Measurements from ENCODE around the gene RORB. TPM values are rescaled to one million over a fixed set of nuclear protein-coding genes. Genes with fewer than 3 reads are reported as not detected.

Gene RORB
- total RNA-seq, 1 donor from 2014 or later = 3.4 TPM

DNA sequence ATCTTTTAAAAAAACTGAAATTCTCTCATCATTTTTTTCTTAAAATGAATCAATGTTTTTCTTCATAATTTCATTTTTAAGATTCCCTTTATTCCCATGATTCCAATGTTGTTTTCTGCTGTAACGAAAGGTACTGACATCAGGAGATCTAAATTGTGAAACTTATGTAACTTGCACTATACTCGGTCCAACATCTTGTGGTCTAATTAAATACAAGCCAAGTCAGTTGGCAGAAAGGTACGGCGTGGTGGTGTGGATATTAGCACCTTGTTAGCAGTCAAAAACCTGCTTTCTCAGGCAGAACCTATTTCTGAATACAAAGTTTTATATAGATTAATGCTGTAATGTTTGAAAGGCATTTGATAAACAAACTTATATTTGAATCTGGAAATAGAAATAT lies 20.1 kb downstream of the RORB start:
- Histone ChIP-seq H3K27ac (no peak overlapping the region), H3K4me3 (no peak overlapping the region), H3K27me3 (ENCODE audit: low read depth) (no peaks in the 10 kb centered on the region), H3K4me1 (no peaks in the 10 kb centered on the region), H3K9me3 (no peaks in the 10 kb centered on the region), H3K36me3 (no peaks in the 10 kb centered on the region)
- intact Hi-C loops (cut with DNase I) = no loop called here
- ATAC-seq (no peak), DNase-seq (no peak)
- TF ChIP-seq, protein P1, sequence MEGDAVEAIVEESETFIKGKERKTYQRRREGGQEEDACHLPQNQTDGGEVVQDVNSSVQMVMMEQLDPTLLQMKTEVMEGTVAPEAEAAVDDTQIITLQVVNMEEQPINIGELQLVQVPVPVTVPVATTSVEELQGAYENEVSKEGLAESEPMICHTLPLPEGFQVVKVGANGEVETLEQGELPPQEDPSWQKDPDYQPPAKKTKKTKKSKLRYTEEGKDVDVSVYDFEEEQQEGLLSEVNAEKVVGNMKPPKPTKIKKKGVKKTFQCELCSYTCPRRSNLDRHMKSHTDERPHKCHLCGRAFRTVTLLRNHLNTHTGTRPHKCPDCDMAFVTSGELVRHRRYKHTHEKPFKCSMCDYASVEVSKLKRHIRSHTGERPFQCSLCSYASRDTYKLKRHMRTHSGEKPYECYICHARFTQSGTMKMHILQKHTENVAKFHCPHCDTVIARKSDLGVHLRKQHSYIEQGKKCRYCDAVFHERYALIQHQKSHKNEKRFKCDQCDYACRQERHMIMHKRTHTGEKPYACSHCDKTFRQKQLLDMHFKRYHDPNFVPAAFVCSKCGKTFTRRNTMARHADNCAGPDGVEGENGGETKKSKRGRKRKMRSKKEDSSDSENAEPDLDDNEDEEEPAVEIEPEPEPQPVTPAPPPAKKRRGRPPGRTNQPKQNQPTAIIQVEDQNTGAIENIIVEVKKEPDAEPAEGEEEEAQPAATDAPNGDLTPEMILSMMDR (IDR thresholded peaks at IDR 0.05) = no peak

DNA sequence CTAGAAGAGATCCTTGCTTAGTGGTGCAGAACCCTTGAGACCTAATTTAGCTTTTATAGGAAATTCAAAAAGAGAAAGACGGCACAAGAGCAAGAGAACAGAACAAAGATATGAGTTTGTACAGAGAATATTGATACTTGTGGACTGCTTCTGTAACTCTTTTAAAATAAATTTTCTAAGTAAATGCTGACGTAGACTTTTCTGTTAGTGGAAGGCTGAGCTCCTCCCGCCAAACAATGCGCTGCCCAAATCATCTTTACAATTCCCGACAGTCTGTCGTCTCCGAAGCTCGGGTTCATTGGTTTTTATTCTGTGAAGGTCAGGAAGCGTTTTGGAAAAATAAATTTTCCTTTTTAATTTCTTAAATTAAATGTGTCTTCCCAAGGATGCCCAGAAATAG lies 22.3 kb downstream of the RORB start:
- no peaks in the 10 kb centered on the region for H3K4me1 ChIP-seq
- no peaks in the 10 kb centered on the region for H3K9me3 ChIP-seq
- intact Hi-C loops (cut with DNase I) = no loop called here
- ATAC-seq (no peak), DNase-seq (no peak)
- H3K4me3 ChIP-seq = no peak overlapping the region
- H3K27me3 ChIP-seq (ENCODE audit: low read depth) = no peaks in the 10 kb centered on the region
- no peak overlapping the region for H3K27ac ChIP-seq
- no peaks in the 10 kb centered on the region for H3K36me3 ChIP-seq
- TF ChIP-seq, protein P1 (IDR thresholded peaks at IDR 0.05) = no peak

DNA sequence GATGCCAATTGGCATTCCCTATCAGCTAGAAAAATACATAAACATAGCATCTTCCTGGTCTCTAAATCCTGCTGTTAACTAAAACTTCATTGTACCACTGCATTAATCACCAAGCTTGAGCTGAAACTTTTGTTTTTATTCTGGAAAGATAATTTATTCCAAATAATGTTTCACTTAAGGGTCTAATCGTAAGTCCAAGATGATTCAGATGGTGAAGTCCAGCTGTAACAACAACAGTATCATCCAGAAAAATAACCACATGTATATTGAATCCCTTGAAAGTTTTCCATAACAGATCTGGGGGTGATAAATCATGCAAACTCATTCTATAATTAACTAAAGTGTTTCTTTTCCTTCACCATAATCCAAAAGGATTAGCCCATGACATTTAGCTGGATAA lies 23.9 kb downstream of the RORB start:
- DNase-seq = no peak
- intact Hi-C loops (cut with DNase I) = no loop called here

DNA sequence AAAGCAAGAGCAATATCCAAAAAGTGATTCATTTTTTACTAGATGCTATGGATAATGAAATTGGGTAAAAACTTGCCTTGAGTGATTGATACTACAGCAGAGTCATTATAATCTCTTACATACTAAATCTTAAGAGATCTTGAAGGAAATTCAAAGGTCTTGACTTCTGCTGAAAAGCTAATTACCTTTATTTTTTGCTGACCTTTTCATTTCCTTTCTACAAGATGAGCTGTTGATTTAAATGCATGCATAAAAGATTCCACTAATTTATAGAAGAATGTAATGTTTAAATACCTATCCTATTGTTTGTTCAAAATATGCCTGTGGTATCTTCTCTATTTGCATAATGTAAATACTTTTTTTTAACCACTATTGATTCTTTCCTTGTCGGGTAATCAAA lies 27.2 kb downstream of the RORB start:
- Histone ChIP-seq H3K27me3 (ENCODE audit: low read depth) (no peaks in the 10 kb centered on the region), H3K4me1 (no peaks in the 10 kb centered on the region), H3K4me3 (no peak overlapping the region), H3K27ac (no peak overlapping the region), H3K9me3 (no peaks in the 10 kb centered on the region), H3K36me3 (no peaks in the 10 kb centered on the region)
- TF ChIP-seq, protein P1 (IDR thresholded peaks at IDR 0.05) = no peak
- DNase-seq = no peak
- intact Hi-C loops (cut with DNase I) = no loop called here
- no peak for ATAC-seq

More for the DNA sequence above, 23.9 kb downstream of the RORB start:
- TF ChIP-seq, protein P1 (IDR thresholded peaks at IDR 0.05) = no peak
- no peaks in the 10 kb centered on the region for H3K4me1 ChIP-seq
- H3K4me3 ChIP-seq = no peak overlapping the region
- H3K27ac ChIP-seq = no peak overlapping the region
- H3K27me3 ChIP-seq (ENCODE audit: low read depth) = no peaks in the 10 kb centered on the region
- ATAC-seq = no peak
- no peaks in the 10 kb centered on the region for H3K36me3 ChIP-seq
- H3K9me3 ChIP-seq = no peaks in the 10 kb centered on the region

DNA sequence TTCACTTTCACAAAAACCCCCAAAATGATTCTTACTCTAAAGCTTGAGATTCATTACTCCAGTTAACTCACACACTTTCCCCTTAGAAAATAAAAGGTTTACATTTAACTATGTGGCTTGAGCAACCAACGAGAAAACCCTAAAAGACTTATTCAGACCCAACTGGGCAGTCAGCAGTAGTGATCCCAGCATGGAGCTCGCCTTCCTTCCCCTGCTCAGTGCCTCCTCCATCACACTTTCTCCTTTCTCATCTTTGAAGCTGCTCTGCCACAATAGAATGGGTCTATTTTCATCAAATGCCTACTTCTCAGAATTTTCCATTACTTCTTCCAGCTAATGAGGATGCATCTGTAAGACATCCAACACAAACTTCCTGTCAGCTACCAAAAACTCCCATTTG lies 29.1 kb downstream of the RORB start:
- H3K27me3 ChIP-seq (ENCODE audit: low read depth) = no peaks in the 10 kb centered on the region
- no peak for ATAC-seq
- no peak overlapping the region for H3K4me3 ChIP-seq
- intact Hi-C loops (cut with DNase I) = no loop called here
- H3K27ac ChIP-seq = no peak overlapping the region
- TF ChIP-seq, protein P1 (IDR thresholded peaks at IDR 0.05) = no peak
- no peaks in the 10 kb centered on the region for H3K9me3 ChIP-seq
- no peaks in the 10 kb centered on the region for H3K36me3 ChIP-seq
- no peaks in the 10 kb centered on the region for H3K4me1 ChIP-seq
- DNase-seq = no peak

DNA sequence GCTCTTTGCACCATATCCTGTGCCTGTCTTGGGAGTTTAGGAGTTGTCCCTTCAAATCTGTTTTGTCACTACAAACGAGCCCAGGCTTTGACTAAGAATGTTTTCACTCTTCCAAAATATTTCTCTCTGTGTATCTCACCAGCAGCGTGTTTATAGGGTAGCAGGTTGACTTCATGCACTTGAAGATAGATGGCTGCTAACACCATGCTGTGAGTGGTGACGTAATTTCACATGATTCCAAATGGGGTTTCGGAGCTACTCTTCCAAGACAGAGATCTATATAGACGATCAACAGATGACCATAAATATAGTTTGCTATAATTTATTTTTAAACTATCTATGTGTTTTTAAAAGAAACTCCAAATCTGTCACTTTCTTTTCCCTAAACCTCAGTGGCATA lies 30.6 kb downstream of the RORB start:
- Histone ChIP-seq H3K27ac (no peak overlapping the region), H3K9me3 (no peaks in the 10 kb centered on the region), H3K27me3 (ENCODE audit: low read depth) (no peaks in the 10 kb centered on the region), H3K36me3 (no peaks in the 10 kb centered on the region), H3K4me3 (no peak overlapping the region), H3K4me1 (no peaks in the 10 kb centered on the region)
- ATAC-seq (no peak), DNase-seq (no peak)
- TF ChIP-seq, protein P1 (IDR thresholded peaks at IDR 0.05) = no peak
- intact Hi-C loops (cut with DNase I) = no loop called here
